ENCODE data around the gene MAML3.

Gene MAML3

GRCh38 chr4:139824882-139825522 lies 329.0 kb downstream of the MAML3 start:
- DNase-seq, result no peak

DNA sequence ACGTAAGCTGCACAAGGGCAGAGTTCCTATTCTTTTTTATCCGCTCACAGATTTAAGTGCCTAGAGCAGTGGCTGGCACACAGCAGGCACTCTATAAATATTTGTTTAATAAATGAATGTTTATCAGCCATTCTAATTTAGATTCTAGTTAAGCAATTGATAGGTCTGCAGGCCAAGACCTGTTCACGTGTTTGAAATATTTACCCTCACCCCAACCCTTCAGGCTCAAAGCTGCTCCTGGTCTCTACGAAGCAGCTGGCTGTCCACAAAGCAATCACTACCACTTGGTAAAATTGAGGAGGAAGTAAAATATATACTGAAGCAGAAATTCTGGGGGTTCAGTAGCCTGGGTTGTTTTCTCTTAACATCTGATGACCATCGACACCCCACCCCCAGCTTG lies 330.2 kb downstream of the MAML3 start:
- DNase-seq, result no peak

DNA sequence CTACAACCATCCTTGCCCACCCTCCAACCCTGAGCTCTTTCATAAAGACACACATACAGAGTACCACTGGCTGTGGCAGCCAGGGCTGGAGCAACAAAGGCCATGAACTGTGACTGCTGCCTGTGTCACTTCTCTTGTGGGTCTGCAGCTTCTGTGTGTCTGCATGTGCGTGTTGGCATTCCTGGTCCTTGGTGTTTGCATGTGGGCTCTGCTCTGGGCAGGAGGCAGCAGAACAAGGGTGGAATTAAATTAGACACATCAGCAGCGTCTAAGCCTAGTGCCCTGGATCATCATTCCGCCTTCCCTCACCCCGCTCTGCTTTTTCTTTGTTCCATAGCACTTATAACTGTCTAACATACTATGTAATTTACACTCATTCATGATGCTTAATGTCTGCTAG lies 330.6 kb downstream of the MAML3 start:
- no peak for DNase-seq

GRCh38 chr4:139822391-139822790 lies 331.6 kb downstream of the MAML3 start:
- no peak for DNase-seq

DNA sequence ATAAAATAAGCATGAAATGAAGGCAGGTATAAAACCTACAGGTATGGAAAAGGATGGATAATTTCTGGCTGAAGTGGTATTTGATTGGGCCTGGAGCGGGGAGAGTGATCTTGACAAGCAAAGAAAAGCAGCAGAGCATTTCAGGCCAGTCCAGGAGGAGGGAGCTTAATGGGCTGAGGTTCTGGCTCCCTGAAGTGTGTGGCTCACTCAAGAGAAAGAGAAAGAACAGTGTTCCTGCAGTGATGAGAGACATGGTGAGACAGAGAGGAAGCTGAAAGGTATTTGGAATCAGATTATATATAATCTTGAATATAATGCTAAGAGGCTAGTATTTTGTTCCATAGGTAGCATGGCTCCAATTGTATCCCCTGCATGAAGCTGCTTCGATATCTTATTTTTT lies 334.9 kb downstream of the MAML3 start:
- DNase-seq, result no peak

- no peak for DNase-seq
Observed at GRCh38 chr4:139817657-139818452, 336.1 kb downstream of the MAML3 start.

DNA sequence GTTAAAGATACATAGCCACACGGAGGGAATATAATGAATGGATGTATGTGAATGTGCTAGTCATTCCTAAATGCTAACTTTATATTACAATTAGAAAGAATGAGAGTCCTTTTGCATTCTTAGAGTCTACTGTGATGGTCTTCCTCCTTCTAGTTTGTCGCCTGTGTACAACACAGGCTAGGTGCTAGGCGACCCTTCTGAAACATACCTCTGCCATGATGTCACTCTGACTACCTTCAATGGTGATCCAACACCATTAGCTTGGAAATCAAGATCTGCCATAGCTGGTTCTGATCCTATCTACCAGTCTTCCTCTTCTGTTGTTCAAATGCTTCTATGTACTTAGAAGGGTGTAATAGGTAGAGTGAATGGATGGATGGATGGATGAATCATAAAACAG lies 337.1 kb downstream of the MAML3 start:
- no peak for DNase-seq

GRCh38 chr4:139815778-139816601 lies 338.0 kb downstream of the MAML3 start:
- no peak for DNase-seq

DNA sequence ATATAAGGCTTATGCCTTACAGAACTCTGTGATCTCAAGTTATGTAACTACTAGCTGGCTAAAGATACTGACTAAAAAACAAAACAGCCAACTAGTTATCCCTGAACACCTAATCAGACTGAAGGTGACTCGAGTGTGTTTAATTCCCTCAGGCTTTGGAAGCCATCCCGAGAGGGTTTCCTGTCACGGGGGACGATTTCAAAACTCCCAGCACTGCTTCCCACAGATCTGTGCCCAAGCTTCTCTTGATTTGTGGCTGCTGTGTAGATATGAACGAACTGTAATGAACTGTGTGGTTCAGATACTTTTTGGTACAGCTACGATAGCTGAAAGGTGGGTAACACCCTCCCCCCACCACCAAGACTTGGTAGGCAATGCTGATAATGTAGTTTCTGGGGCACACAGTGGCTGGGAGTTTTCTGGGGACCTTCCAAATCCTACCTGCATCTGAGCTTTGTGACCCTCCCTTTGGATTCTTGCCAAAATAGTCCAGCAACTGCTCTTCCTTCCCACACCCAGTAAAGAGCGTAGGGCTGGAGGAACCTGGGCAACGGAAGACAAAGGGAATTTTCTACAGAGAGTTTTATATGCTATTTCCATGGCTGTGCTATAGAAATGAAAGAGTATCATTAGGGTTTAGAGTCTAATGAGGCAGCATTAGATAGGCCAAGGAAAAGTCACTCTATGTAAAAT lies 339.5 kb downstream of the MAML3 start:
- DNase-seq, result no peak

- no peak for DNase-seq
Observed at GRCh38 chr4:139813881-139814280, 340.1 kb downstream of the MAML3 start.

- DNase-seq, result no peak
Observed at GRCh38 chr4:139810710-139811109, 343.3 kb downstream of the MAML3 start.

- DNase-seq, result no peak
Observed at GRCh38 chr4:139809757-139810140, 344.2 kb downstream of the MAML3 start.

- peak; percentile 20 for DNase-seq
Observed at GRCh38 chr4:139808808-139809756, 344.9 kb downstream of the MAML3 start.

DNA sequence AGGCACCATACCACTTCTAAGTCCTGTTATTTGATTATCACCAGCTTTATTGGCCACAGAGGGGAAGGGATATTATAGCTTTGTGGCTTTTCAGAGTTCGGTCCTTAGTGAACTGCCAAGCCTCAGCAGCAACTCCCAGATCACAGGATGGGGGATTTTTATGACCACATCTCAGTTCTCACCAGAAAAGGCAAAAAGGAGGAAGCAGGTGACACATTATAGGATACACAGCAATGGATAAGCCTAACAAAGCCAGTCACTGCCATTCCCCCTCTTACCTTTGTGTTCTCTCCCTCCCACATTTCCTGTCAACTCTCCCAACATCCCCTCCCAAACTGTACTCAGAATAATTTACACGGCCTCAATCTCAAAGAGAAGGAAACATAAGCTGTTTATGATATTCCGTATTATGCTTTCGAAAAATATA lies 345.6 kb downstream of the MAML3 start:
- DNase-seq, result no peak

DNA sequence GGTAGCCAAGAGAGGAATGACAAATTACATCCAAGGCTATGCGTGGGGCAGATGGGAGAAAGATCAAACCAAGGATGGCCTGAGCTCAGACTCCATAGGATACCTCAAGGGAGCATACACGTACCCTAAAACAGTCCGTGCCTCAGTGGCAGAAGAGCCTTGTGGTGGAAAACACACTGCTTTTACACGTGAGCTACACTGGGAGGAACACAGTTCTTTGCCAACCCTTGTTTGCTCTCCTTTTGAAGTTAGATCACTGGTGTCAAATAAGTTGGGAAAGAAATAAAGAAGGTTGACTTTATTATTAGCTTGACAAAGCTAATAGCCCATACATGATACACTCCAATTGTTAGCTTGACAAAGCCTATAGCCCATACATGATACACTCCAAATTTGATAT lies 346.5 kb downstream of the MAML3 start:
- DNase-seq, result no peak

- no peak for DNase-seq
Observed at GRCh38 chr4:139806929-139807328, 347.1 kb downstream of the MAML3 start.

GRCh38 chr4:139802931-139803330 lies 351.1 kb downstream of the MAML3 start:
- no peak for DNase-seq

- no peak for DNase-seq
Observed at GRCh38 chr4:139802488-139802887, 351.5 kb downstream of the MAML3 start.

DNA sequence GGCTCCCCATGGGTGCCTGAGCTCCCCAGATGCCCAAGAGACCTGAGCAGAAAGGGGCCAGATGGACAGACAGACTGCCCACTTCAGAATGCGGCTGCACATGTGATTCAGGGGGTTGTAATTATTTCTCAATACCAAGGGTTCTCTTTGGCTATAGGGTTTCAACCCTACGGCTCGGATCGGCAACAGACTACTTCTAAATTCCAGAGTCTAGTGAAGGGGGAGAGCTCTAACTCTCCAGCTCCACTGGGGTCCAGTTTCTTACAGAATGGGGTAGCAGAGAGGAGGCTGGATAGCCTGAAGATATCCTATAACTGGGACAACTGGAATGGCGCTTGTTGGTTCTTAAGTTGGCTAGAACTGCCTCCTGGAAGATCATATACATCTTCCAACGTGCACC lies 352.1 kb downstream of the MAML3 start:
- DNase-seq, result peak; percentile 75

DNA sequence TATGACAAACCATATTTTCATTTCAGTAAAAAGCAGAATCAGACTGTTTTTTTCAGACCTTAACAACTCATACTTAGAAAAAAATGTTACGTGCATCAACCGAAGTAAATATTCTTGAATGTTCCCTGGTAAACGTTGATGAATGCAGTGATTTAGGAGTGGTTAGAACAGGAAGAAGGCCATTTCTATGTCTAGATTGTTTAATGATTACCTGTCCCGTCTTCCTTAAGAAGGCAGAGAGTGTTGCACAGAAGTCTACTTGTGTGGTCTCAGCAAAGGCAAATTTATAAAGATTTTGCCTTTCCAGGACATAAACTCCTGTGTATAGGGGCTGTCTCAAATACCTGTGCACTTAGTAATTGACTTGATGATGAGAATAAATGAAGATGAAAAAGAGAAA lies 353.9 kb downstream of the MAML3 start:
- DNase-seq, result no peak

DNA sequence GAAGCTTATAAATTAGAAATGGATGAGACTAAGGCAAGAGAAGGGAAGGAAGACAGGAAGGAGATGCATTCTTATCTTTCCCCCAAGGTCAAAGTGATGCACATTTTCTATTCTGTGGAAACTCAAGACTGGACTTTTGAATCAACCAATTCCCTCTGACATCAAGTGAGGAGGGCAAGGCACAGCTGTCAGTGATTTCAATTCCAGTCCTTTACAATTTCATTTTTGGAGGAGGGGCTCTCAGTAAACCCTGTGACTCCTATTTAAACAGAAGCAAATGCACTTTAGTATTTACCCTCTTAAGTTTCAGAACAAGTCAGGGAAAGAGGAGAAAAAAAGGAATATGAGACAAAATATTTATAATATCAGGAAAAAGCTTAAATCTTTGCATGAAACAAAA lies 354.4 kb downstream of the MAML3 start:
- no peak for DNase-seq

DNA sequence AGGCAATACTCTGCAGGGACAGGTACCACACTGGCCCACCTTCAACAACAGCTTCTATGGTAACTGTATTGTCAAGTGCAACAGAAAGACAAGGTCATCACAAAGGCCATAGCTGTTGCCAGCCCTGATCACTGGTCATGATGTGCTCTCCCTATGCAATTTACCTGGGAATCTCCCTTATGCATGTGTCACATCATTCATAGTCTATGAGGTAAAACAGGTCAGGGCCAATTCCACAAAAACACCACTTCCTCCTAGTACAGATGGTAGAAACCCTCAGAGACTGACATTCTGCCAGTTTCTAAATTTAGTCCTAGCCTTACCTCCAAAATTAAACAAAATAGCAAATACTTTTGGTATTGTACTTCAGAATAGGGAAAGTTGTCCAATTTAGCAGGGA lies 355.5 kb downstream of the MAML3 start:
- no peak for DNase-seq

Measured in DMS 273 treated with DMSO at 0.1 percent for 48 hours (cell line).